CD4-positive, alpha-beta memory T cell (primary cell): ENCODE results near the gene COA1. TPM values are rescaled to one million over a fixed set of nuclear protein-coding genes. Genes with fewer than 3 reads are reported as not detected.

ENCODE experiments used
- CTCF ChIA-PET: fragments of 350-600 bp; sonication (Branson Sonifier 250); formaldehyde crosslinking; loops from one replicate; lab custom pipeline; 2021; ENCODE audit warnings: inconsistent platforms; ENCODE audit not compliant: partially characterized antibody; lab: Charles Lee
- POLR2A ChIA-PET: fragments of 350-600 bp; sonication (Branson Sonifier 250); formaldehyde crosslinking; loops from one replicate; lab custom pipeline; 2021; ENCODE audit not compliant: partially characterized antibody; lab: Charles Lee
- DNase-seq, 5 donors: peaks; one replicate each; pipeline versions ENCODE4 v3.0.0 to v3.0.0-alpha.2; 2020 to 2022; ENCODE audit warnings: mixed read lengths in 1 of 5
- H3K27ac ChIP-seq: one replicate; pipeline ENCODE4 v1.7.0; 2013; ENCODE audit warnings: low read depth, low read length
- H3K27me3 ChIP-seq: 2 replicates; pipeline ENCODE4 v1.7.0; 2013; ENCODE audit warnings: mild to moderate bottlenecking, low read length, moderate library complexity; ENCODE audit not compliant: insufficient read depth
- H3K36me3 ChIP-seq: 2 replicates; pipeline ENCODE4 v1.7.0; 2013; ENCODE audit warnings: mild to moderate bottlenecking, low read length, moderate library complexity; ENCODE audit not compliant: insufficient read depth
- H3K4me1 ChIP-seq: 2 replicates; pipeline ENCODE4 v1.7.0; 2013; ENCODE audit warnings: mild to moderate bottlenecking, low read length, moderate library complexity; ENCODE audit not compliant: insufficient read depth
- H3K4me3 ChIP-seq, 2 donors: one replicate each; pipeline ENCODE4 v1.7.0; 2013; ENCODE audit warnings: low read length in 2 of 2, mild to moderate bottlenecking in 1 of 2
- H3K9me3 ChIP-seq, 2 donors: one replicate each; pipeline ENCODE4 v1.7.0; 2013; ENCODE audit warnings: low read length in 2 of 2, control low read depth in 1 of 2; ENCODE audit not compliant: control insufficient read depth in 1 of 2
- H3K27ac Mint-ChIP-seq, 7 donors: one replicate each; pipeline ENCODE4 v1.8.0; 2020 to 2021; ENCODE audit warnings: mixed read lengths in 7 of 7, mild to moderate bottlenecking in 6 of 7, inconsistent platforms in 3 of 7, moderate library complexity in 3 of 7
- H3K27me3 Mint-ChIP-seq, 2 donors: one replicate each; pipeline ENCODE4 v1.8.0; 2020 to 2021; ENCODE audit warnings: mixed read lengths in 2 of 2
- H3K36me3 Mint-ChIP-seq, 2 donors: one replicate each; pipeline ENCODE4 v1.8.0; 2020 to 2021; ENCODE audit warnings: mixed read lengths in 2 of 2, inconsistent platforms in 1 of 2, mild to moderate bottlenecking in 1 of 2
- H3K4me1 Mint-ChIP-seq, 4 donors: one replicate each; pipeline ENCODE4 v1.8.0; 2020 to 2021; ENCODE audit warnings: mixed read lengths in 4 of 4, mild to moderate bottlenecking in 1 of 4
- H3K4me3 Mint-ChIP-seq, 8 donors: one replicate each; pipeline ENCODE4 v1.8.0; 2020 to 2021; ENCODE audit warnings: mixed read lengths in 8 of 8, mild to moderate bottlenecking in 7 of 8, moderate library complexity in 6 of 8, inconsistent platforms in 3 of 8
- H3K9me3 Mint-ChIP-seq, 8 donors: one replicate each; pipeline ENCODE4 v1.8.0; 2020 to 2021; ENCODE audit warnings: mixed read lengths in 8 of 8, mild to moderate bottlenecking in 5 of 8, inconsistent platforms in 3 of 8, moderate library complexity in 1 of 8
- intact Hi-C: fragments of 100-400 bp; cut with micrococcal nuclease; formaldehyde crosslinking; loops from one replicate; pipeline ENCODE4 v1.15.1; 2023
- polyA plus RNA-seq, 2 donors: library from polyadenylated mRNA; unstranded; fragments of 300-500 nt; fragmentation: Illumina TruSeq; gene quantifications; one replicate each; pipeline ENCODE4 v1.2.3, GENCODE V29; 2021
- total RNA-seq, 2 experiments: library from RNA; stranded (reverse); gene quantifications; one replicate each; pipeline ENCODE4 v1.2.3, GENCODE V29; 2021

COA1 gene
- total and polyA plus RNA-seq, 4 experiments from 2014 or later: 43.7 to 56.4 (median 52.6) TPM

DNA sequence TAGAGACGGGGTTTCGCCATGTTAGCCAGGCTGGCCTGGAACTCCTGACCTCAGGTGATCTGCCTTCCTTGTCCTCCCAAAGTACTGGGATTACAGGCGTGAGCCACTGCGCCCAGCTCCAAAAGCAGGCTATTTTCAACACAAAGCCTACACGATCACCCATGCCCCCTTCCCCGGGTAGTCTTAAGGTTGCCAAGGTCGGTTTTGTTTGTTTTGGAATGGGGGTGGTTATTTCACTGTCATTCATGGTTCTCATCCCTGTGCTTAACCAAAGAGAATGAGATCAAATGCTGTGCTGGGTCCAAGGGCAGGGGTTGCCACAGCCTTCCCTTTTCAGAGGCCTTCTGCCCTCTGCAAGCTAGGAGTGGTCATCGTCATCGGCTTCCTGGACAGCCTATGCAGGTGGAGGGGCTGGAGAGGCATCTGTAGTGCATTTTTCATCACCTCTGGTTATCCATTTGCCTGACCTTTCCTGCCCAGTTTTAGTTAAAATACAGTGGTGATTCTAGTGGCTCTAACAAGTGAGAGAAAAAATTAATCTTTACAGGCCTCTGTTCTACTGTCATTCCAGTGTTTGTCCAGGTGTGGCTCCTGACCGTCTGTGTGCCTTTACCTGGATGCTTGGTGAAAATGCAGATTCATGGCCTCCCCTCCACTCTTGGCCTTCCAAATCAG lies 40.6 kb upstream of the COA1 start:
- H3K4me1 Mint-ChIP-seq: peaks cover 1 to 8% (median 3%) of the 10 kb centered on the region in 4 donors
- no peak for DNase-seq
- no peaks in the 10 kb centered on the region for H3K27me3 Mint-ChIP-seq
- no peak overlapping the region for H3K4me3 ChIP-seq
- no peaks in the 10 kb centered on the region for H3K27me3 ChIP-seq
- no peaks in the 10 kb centered on the region for H3K4me1 ChIP-seq
- H3K9me3 ChIP-seq: no peaks in the 10 kb centered on the region
- H3K36me3 Mint-ChIP-seq: peaks cover 19 to 22% of the 10 kb centered on the region in 2 donors
- no peak overlapping the region for H3K27ac Mint-ChIP-seq
- intact Hi-C loops: no loop called here
- no peak overlapping the region for H3K4me3 Mint-ChIP-seq
- peaks cover 0 to 3% (median 0%) of the 10 kb centered on the region in 8 donors for H3K9me3 Mint-ChIP-seq
- H3K36me3 ChIP-seq: peaks cover 12% of the 10 kb centered on the region
- ChIA-PET CTCF (no interaction called here), POLR2A (no interaction called here)
- no peak overlapping the region for H3K27ac ChIP-seq

DNA sequence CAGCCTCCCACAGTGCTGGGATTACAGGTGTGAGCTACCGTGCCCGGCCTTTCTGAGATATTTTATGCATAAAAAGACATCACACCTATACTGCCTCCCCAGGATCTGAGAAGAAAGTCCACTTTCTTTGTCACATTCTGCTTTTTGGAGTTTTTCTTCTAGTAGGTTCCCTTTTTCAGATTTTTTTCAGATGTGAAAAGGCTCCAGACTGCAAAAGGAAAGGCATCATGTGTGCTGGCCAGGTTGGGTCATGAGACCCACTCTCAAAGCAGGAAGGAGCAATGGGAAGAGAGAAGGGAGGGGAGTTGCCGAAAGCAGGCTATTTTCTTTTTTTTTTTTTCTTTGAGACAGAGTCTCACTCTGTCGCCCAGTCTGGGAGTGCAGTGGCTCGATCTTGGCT lies 40.0 kb upstream of the COA1 start:
- ChIA-PET CTCF (interaction anchor here (1.5 kb wide), 1 partner anchor 69 kb away, joined by 3 read pairs; no protein-coding TSS in a partner anchor), POLR2A (interaction anchor here (1.4 kb wide), 1 partner anchor 11 kb away, joined by 7 read pairs; the partner anchor contains the start of gene BLVRA)
- DNase-seq: no peak
- no peaks in the 10 kb centered on the region for H3K27me3 ChIP-seq
- no peak overlapping the region for H3K4me3 ChIP-seq
- peaks cover 5% of the 10 kb centered on the region for H3K4me1 ChIP-seq
- intact Hi-C loops: no loop called here
- Mint-ChIP-seq H3K27ac (peak overlapping the region in 1 of 7 donors; percentile 53), H3K27me3 (no peaks in the 10 kb centered on the region), H3K36me3 (peaks cover 19 to 22% of the 10 kb centered on the region in 2 donors), H3K4me3 (no peak overlapping the region), H3K9me3 (peaks cover 0 to 3% (median 0%) of the 10 kb centered on the region in 8 donors), H3K4me1 (peaks cover 7 to 15% (median 7%) of the 10 kb centered on the region in 4 donors)
- no peak overlapping the region for H3K27ac ChIP-seq
- H3K9me3 ChIP-seq: no peaks in the 10 kb centered on the region
- H3K36me3 ChIP-seq: peaks cover 12% of the 10 kb centered on the region

DNA sequence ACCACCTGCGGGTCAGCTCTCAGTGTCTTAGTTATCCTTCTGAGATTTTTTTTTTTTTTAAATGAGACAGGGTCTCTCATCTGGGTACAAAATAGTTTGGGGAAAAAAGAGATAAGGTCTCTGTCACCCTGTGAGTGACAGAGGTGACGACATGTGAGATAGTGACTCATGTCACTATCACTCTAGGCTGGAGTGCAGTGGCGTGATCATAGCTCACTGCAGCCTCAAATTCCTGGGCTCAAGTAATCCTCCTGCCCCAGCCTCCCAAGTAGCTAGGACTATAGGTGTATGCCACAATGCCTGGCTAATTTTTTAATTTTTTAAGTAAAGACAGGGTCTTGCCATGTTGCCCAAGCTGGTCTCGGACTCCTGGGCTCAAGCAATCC lies 39.6 kb upstream of the COA1 start:
- Mint-ChIP-seq H3K4me1 (peaks cover 9 to 19% (median 11%) of the 10 kb centered on the region in 4 donors), H3K27ac (peak overlapping the region in 1 of 7 donors; percentile 17), H3K27me3 (no peaks in the 10 kb centered on the region), H3K36me3 (peaks cover 19 to 22% of the 10 kb centered on the region in 2 donors), H3K4me3 (no peak overlapping the region), H3K9me3 (peaks cover 0 to 3% (median 0%) of the 10 kb centered on the region in 8 donors)
- H3K9me3 ChIP-seq: no peaks in the 10 kb centered on the region
- DNase-seq: no peak
- intact Hi-C loops: no loop called here
- H3K4me3 ChIP-seq: no peak overlapping the region
- no peak overlapping the region for H3K27ac ChIP-seq
- H3K36me3 ChIP-seq: peaks cover 12% of the 10 kb centered on the region
- ChIA-PET CTCF (interaction anchor here (1.2 to 1.5 kb wide), 2 partner anchors 69 to 186 kb away, joined by 3 read pairs; partner anchors contain the start of gene STK17A), POLR2A (interaction anchor here (1.4 kb wide), 1 partner anchor 11 kb away, joined by 7 read pairs; the partner anchor contains the start of gene BLVRA)
- H3K27me3 ChIP-seq: no peaks in the 10 kb centered on the region
- peaks cover 9% of the 10 kb centered on the region for H3K4me1 ChIP-seq

DNA sequence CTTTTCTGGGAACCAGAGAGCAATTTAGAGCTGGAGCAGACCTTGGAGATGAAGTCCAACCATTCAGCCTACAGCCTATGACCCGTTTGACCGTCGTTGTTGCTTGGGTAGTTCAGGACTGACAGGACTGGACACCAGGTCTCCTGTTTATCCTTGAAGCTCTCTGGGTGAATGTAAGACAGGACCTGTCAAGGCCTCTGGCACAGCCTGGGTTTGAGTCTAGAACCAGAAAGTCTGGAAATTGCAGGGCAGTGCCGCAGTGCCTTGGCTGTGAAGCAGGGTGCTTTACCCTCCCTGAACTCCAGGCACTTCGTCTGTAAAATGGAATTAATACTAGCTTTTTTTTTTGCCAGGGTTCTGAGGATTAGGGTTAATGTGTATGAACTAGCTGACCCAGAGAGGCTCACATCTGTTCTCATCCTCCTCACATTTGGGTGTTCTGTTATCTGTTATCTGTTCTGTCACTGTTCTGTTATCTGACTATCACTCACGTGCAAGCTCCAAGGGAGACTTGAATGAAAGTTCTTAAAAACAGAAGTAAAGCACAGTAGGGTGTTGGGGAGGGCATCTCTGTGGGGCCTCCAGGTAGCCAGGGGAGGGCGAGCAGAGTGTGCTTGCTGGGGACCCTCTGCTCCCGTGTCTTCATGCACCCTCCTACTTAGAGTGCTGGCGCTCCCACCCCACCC lies 39.0 kb upstream of the COA1 start:
- DNase-seq: no peak
- H3K27me3 Mint-ChIP-seq: no peaks in the 10 kb centered on the region
- no peak overlapping the region for H3K4me3 Mint-ChIP-seq
- H3K9me3 Mint-ChIP-seq: peaks cover 0 to 3% (median 0%) of the 10 kb centered on the region in 8 donors
- intact Hi-C loops: no loop called here
- Histone ChIP-seq H3K9me3 (no peaks in the 10 kb centered on the region), H3K4me1 (peaks cover 14% of the 10 kb centered on the region), H3K27me3 (no peaks in the 10 kb centered on the region), H3K27ac (no peak overlapping the region), H3K36me3 (peaks cover 12% of the 10 kb centered on the region), H3K4me3 (no peak overlapping the region)
- peaks cover 19 to 20% of the 10 kb centered on the region in 2 donors for H3K36me3 Mint-ChIP-seq
- ChIA-PET POLR2A (interaction anchor here (1.4 kb wide), 1 partner anchor 10 kb away, joined by 7 read pairs; the partner anchor contains the start of gene BLVRA), CTCF (interaction anchor here (1.0 to 1.5 kb wide), 3 partner anchors 39 to 186 kb away, joined by 3 to 4 read pairs (median 3); partner anchors contain the start of genes COA1 and STK17A)
- peak overlapping the region in 1 of 7 donors; percentile 20 for H3K27ac Mint-ChIP-seq
- peaks cover 9 to 24% (median 15%) of the 10 kb centered on the region in 4 donors for H3K4me1 Mint-ChIP-seq

DNA sequence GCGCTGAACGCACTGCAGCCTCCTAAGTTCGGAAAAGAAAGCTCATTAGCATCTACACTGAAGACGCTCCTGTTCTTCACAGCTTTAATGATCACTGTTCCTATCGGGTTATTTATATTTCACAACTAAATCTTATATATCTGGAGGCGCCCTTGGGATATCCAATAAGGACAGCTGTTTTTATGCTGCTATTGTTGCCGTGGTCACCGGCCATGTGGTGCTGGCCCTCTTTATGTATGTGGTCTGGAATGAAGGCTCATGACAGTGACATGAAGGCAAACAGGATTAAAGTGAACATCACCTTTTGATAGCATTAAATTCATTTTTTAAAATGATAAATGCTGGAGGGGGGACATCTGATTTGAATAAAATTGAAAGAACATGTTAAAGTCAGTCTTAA lies 38.0 kb upstream of the COA1 start:
- no peak for DNase-seq
- Histone ChIP-seq H3K4me3 (no peak overlapping the region), H3K4me1 (peaks cover 19% of the 10 kb centered on the region), H3K27me3 (no peaks in the 10 kb centered on the region), H3K9me3 (no peaks in the 10 kb centered on the region), H3K27ac (no peak overlapping the region), H3K36me3 (peaks cover 12% of the 10 kb centered on the region)
- peaks cover 9 to 31% (median 21%) of the 10 kb centered on the region in 4 donors for H3K4me1 Mint-ChIP-seq
- ChIA-PET CTCF (no interaction called here), POLR2A (no interaction called here)
- H3K27me3 Mint-ChIP-seq: no peaks in the 10 kb centered on the region
- peaks cover 10 to 14% of the 10 kb centered on the region in 2 donors for H3K36me3 Mint-ChIP-seq
- intact Hi-C loops: no loop called here
- peaks cover 0 to under 1% (median 0%) of the 10 kb centered on the region in 8 donors for H3K9me3 Mint-ChIP-seq
- peak overlapping the region in 1 of 7 donors; percentile 13 for H3K27ac Mint-ChIP-seq
- H3K4me3 Mint-ChIP-seq: no peak overlapping the region

DNA sequence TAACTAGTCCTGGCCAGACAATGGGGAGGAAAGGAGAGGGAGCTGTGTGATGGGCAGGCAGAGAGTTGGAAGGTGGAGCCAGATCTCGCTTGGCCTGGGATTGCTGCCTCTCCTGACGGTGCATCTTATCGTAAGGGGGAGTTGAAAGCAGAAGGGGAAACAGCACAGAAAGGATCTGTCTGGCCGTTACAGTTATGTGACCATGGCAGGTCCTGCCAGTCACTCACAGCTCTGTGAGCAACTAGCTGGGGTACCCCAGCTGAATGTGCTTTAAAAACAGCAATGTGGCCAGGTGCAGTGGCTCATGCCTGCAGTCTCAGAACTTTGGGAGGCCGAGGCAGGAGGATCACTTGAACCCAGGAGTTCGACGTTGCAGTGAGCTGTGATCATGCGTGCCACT lies 37.2 kb upstream of the COA1 start:
- Histone ChIP-seq H3K36me3 (peaks cover 5% of the 10 kb centered on the region), H3K9me3 (no peaks in the 10 kb centered on the region), H3K27ac (no peak overlapping the region), H3K4me3 (no peak overlapping the region), H3K27me3 (no peaks in the 10 kb centered on the region), H3K4me1 (peaks cover 25% of the 10 kb centered on the region)
- H3K27ac Mint-ChIP-seq: no peak overlapping the region
- no peak for DNase-seq
- ChIA-PET CTCF (interaction anchor here (1.4 kb wide), 1 partner anchor 19 kb away, joined by 3 read pairs; no protein-coding TSS in a partner anchor), POLR2A (no interaction called here)
- H3K9me3 Mint-ChIP-seq: no peaks in the 10 kb centered on the region
- H3K4me1 Mint-ChIP-seq: peaks cover 11 to 33% (median 28%) of the 10 kb centered on the region in 4 donors
- H3K4me3 Mint-ChIP-seq: no peak overlapping the region
- peaks cover 4 to 7% of the 10 kb centered on the region in 2 donors for H3K36me3 Mint-ChIP-seq
- no peaks in the 10 kb centered on the region for H3K27me3 Mint-ChIP-seq
- intact Hi-C loops: no loop called here
